NCI-H1092 treated with DMSO at 0.1 percent for 48 hours (cell line): ENCODE results near the gene SUPT3H.
"Not testable (repeated sequence)": the region's sequence is repeated elsewhere in the genome, so short reads cannot be mapped to it uniquely, and the experiment has no call there.

Experiments
- DNase-seq: peaks from one replicate; lab custom pipeline; 2025; lab: John Stamatoyannopoulos, UW

The SUPT3H gene

GRCh38 chr6:44951253-44951747 is 426.4 kb downstream of the SUPT3H start:
- no peak for DNase-seq

- no peak for DNase-seq
Observed at GRCh38 chr6:44949596-44950201, 428.0 kb downstream of the SUPT3H start.

- DNase-seq: no peak
Observed at GRCh38 chr6:44943541-44943940, 434.2 kb downstream of the SUPT3H start.

GRCh38 chr6:44942798-44943197 is 434.9 kb downstream of the SUPT3H start:
- no peak for DNase-seq

- DNase-seq: no peak
Observed at GRCh38 chr6:44942201-44942600, 435.5 kb downstream of the SUPT3H start.

GRCh38 chr6:44940367-44940766 is 437.4 kb downstream of the SUPT3H start:
- no peak for DNase-seq

- DNase-seq: no peak
Observed at GRCh38 chr6:44935693-44936300, 441.9 kb downstream of the SUPT3H start.

GRCh38 chr6:44933108-44933507 is 444.6 kb downstream of the SUPT3H start:
- DNase-seq: no peak

- DNase-seq: no peak
Observed at GRCh38 chr6:44932651-44933091, 445.1 kb downstream of the SUPT3H start.

- no peak for DNase-seq
Observed at GRCh38 chr6:44931385-44931784, 446.3 kb downstream of the SUPT3H start.

- no peak for DNase-seq
Observed at GRCh38 chr6:44926556-44926955, 451.2 kb downstream of the SUPT3H start.

GRCh38 chr6:44925100-44925739 is 452.5 kb downstream of the SUPT3H start:
- DNase-seq: no peak

- no peak for DNase-seq
Observed at GRCh38 chr6:44923444-44923843, 454.3 kb downstream of the SUPT3H start.

GRCh38 chr6:44921798-44922197 is 455.9 kb downstream of the SUPT3H start:
- no peak for DNase-seq

- DNase-seq: no peak
Observed at GRCh38 chr6:44920952-44921491, 456.7 kb downstream of the SUPT3H start.

GRCh38 chr6:44918671-44919296 is 458.9 kb downstream of the SUPT3H start:
- DNase-seq: no peak

- no peak for DNase-seq
Observed at GRCh38 chr6:44917430-44917829, 460.3 kb downstream of the SUPT3H start.

GRCh38 chr6:44915111-44915510 is 462.6 kb downstream of the SUPT3H start:
- no peak for DNase-seq

GRCh38 chr6:44914141-44914540 is 463.6 kb downstream of the SUPT3H start:
- DNase-seq: no peak

- no peak for DNase-seq
Observed at GRCh38 chr6:44906761-44907160, 471.0 kb downstream of the SUPT3H start.

GRCh38 chr6:44900358-44900757 is 477.4 kb downstream of the SUPT3H start:
- DNase-seq: not testable (repeated sequence)

GRCh38 chr6:44898296-44898930 is 479.3 kb downstream of the SUPT3H start:
- DNase-seq: no peak
